A549 (cell line): ENCODE results near the gene SLC6A17. TPM values are rescaled to one million over a fixed set of nuclear protein-coding genes. Genes with fewer than 3 reads are reported as not detected.

ENCODE experiments used
- ATAC-seq, 2 experiments: fragments of 200-7000 bp in 1 of 2; fragments of >200 bp in 1 of 2; cut with Nextera tagmentation in 1 of 2; cut with Tn5 transposase in 1 of 2; 3 replicates each; pipeline versions ENCODE4 v1.8.0 to v1.9.1; 2018 to 2020; ENCODE audit warnings: mild to moderate bottlenecking in 1 of 2, moderate library complexity in 1 of 2
- CTCF ChIA-PET: fragments of 300-600 bp; sonication (Branson Sonifier 250); formaldehyde crosslinking; extraction: SDS; loops from one replicate; lab custom pipeline; 2021; ENCODE audit warnings: antibody characterized with exemption, inconsistent platforms; lab: Yijun Ruan, JAX
- POLR2A ChIA-PET: fragments of 350-600 bp; formaldehyde crosslinking; extraction: SDS; loops from one replicate; lab custom pipeline; 2021; ENCODE audit warnings: antibody characterized with exemption, inconsistent platforms; lab: Yijun Ruan, JAX
- DNase-seq, 2 experiments: peaks; one replicate each; pipeline versions ENCODE4 v3.0.0 to v3.0.0-alpha.2; 2011 to 2016; ENCODE audit warnings: low read depth in 1 of 2, low spot score in 1 of 2
- FAIRE-seq: peaks from 2 replicates; lab custom pipeline; 2011; peaks lifted over from hg19 to GRCh38; lab: Jason Lieb, UNC
- H3K27ac ChIP-seq, 2 experiments: fragments of >200 bp; sonication (Bioruptor Twin); formaldehyde crosslinking; 3 replicates each; pipeline ENCODE4 v1.5.1; 2016 to 2017
- H3K4me1 ChIP-seq: fragments of >200 bp; sonication (Bioruptor Twin); formaldehyde crosslinking; 3 replicates; pipeline ENCODE4 v1.6.1; 2016
- H3K4me2 ChIP-seq: fragments of >200 bp; sonication (Bioruptor Twin); formaldehyde crosslinking; 3 replicates; pipeline ENCODE4 v1.6.1; 2016
- H3K4me3 ChIP-seq: fragments of >200 bp; sonication (Bioruptor Twin); formaldehyde crosslinking; 3 replicates; pipeline ENCODE4 v1.5.1; 2016
- H3K9me3 ChIP-seq: fragments of >200 bp; sonication (Bioruptor Twin); formaldehyde crosslinking; 3 replicates; pipeline ENCODE4 v1.6.1; 2016
- BCL3 ChIP-seq: fragments of >200 bp; sonication (Bioruptor Twin); formaldehyde crosslinking; IDR thresholded peaks from 3 replicates; pipeline ENCODE4 v1.6.1; 2016
- BHLHE40 ChIP-seq: IDR thresholded peaks from 2 replicates; pipeline ENCODE4 v1.6.1; 2012; ENCODE audit warnings: low read depth, low read length, inconsistent platforms
- CHD4 ChIP-seq: fragments of 200-600 bp; sonication (generic); IDR thresholded peaks from 2 replicates; pipeline ENCODE4 v1.6.1; 2016; ENCODE audit warnings: antibody characterized with exemption, mild to moderate bottlenecking, borderline replicate concordance
- E2F6 ChIP-seq: IDR thresholded peaks from 2 replicates; pipeline ENCODE4 v1.6.1; 2012; ENCODE audit warnings: low read depth, borderline replicate concordance
- EP300 ChIP-seq, 2 experiments: fragments of >200 bp; sonication (Bioruptor Twin); formaldehyde crosslinking; IDR thresholded peaks; 2 replicates in 1 of 2; 3 replicates in 1 of 2; pipeline ENCODE4 v1.6.1; 2016 to 2017
- ESRRA ChIP-seq: fragments of 150-350 bp; IDR thresholded peaks from 2 replicates; pipeline ENCODE4 v1.6.1; 2014; ENCODE audit warnings: mild to moderate bottlenecking, low read length, borderline replicate concordance
- FOSB ChIP-seq: fragments of 250-450 bp; sonication (Bioruptor Pico); IDR thresholded peaks from 2 replicates; pipeline ENCODE4 v1.5.0; 2020; ENCODE audit warnings: mild to moderate bottlenecking, moderate library complexity
- FOSL2 ChIP-seq, 2 experiments: fragments of 450-650 bp in 1 of 2; fragments of >200 bp in 1 of 2; sonication (Bioruptor Twin) in 1 of 2; formaldehyde crosslinking; IDR thresholded peaks; 2 replicates each; pipeline versions ENCODE4 v1.5.0 to v1.6.1; 2016 to 2020; ENCODE audit warnings: mild to moderate bottlenecking in 1 of 2, moderate library complexity in 1 of 2
- FOXS1 ChIP-seq: fragments of 250-450 bp; sonication (Bioruptor Pico); IDR thresholded peaks from 2 replicates; pipeline ENCODE4 v1.5.0; 2020; ENCODE audit warnings: mild to moderate bottlenecking, moderate library complexity
- HDAC2 ChIP-seq: fragments of 200-600 bp; sonication (generic); IDR thresholded peaks from 2 replicates; pipeline ENCODE4 v1.6.1; 2016
- HMGXB4 ChIP-seq: fragments of 250-450 bp; sonication (Bioruptor Pico); IDR thresholded peaks from 2 replicates; pipeline ENCODE4 v1.5.0; 2021; ENCODE audit warnings: mild to moderate bottlenecking, moderate library complexity, borderline replicate concordance
- HOXB5 ChIP-seq: fragments of 250-450 bp; sonication (Bioruptor Pico); IDR thresholded peaks from 2 replicates; pipeline ENCODE4 v1.5.0; 2020; ENCODE audit warnings: mild to moderate bottlenecking, moderate library complexity
- JUNB ChIP-seq: fragments of >200 bp; sonication (Bioruptor Twin); formaldehyde crosslinking; IDR thresholded peaks from 2 replicates; pipeline ENCODE4 v1.6.1; 2016
- KDM1A ChIP-seq: fragments of 200-600 bp; sonication (generic); IDR thresholded peaks from 2 replicates; pipeline ENCODE4 v1.6.1; 2016; ENCODE audit warnings: low read depth, mild to moderate bottlenecking
- KDM5A ChIP-seq: fragments of 200-600 bp; sonication (generic); IDR thresholded peaks from 2 replicates; pipeline ENCODE4 v1.6.1; 2016; ENCODE audit warnings: antibody characterized with exemption, mild to moderate bottlenecking
- MAZ ChIP-seq: fragments of 150-350 bp; IDR thresholded peaks from 2 replicates; pipeline ENCODE4 v1.6.1; 2014; ENCODE audit warnings: antibody characterized with exemption, low read depth, low read length, borderline replicate concordance
- NPAS2 ChIP-seq: fragments of 250-450 bp; sonication (Bioruptor Pico); IDR thresholded peaks from 2 replicates; pipeline ENCODE4 v1.8.0; 2022; ENCODE audit warnings: mild to moderate bottlenecking, moderate library complexity, borderline replicate concordance
- RARB ChIP-seq: fragments of 250-450 bp; sonication (Bioruptor Pico); IDR thresholded peaks from 2 replicates; pipeline ENCODE4 v1.8.0; 2021; ENCODE audit warnings: mild to moderate bottlenecking, moderate library complexity
- RCOR1 ChIP-seq: fragments of 150-350 bp; IDR thresholded peaks from 2 replicates; pipeline ENCODE4 v1.6.1; 2014; ENCODE audit warnings: antibody characterized with exemption, low read length, low read depth
- RFX5 ChIP-seq: fragments of 450-650 bp; IDR thresholded peaks from 2 replicates; pipeline ENCODE4 v1.7.1; 2014; ENCODE audit warnings: antibody characterized with exemption, mild to moderate bottlenecking, moderate library complexity
- RNF2 ChIP-seq: fragments of 200-600 bp; sonication (generic); IDR thresholded peaks from 2 replicates; pipeline ENCODE4 v1.6.1; 2016; ENCODE audit warnings: low read depth, mild to moderate bottlenecking, antibody characterized with exemption, moderate library complexity, borderline replicate concordance
- USF2 ChIP-seq: fragments of 450-650 bp; IDR thresholded peaks from 2 replicates; pipeline ENCODE4 v1.6.1; 2014; ENCODE audit warnings: antibody characterized with exemption
- ZC3H11A ChIP-seq: fragments of 450-650 bp; IDR thresholded peaks from 2 replicates; pipeline ENCODE4 v1.6.1; 2014; ENCODE audit warnings: antibody characterized with exemption, mild to moderate bottlenecking
- ZNF302 ChIP-seq: fragments of 250-450 bp; sonication (Bioruptor Pico); IDR thresholded peaks from 2 replicates; pipeline ENCODE4 v1.9.0; 2021; ENCODE audit warnings: inconsistent platforms, mild to moderate bottlenecking, moderate library complexity
- WGBS: methylation state at CpG from one replicate; pipeline ENCODE4 v1.1.6; 2017; ENCODE audit errors: missing lambda C conversion rate; 5-methylcytosine and 5-hydroxymethylcytosine counted together
- polyA plus RNA-seq, 4 experiments: library from polyadenylated mRNA; depleted of rRNA in 3 of 4; stranded (reverse); fragments of >200 nt; fragmentation: RNase III in 1 of 4; extraction: RNeasy Plus Mini Kit Qiagen cat#74134 plus additional on column Dnase treatment in 1 of 4; gene quantifications; 2 replicates in 3 of 4; 3 replicates in 1 of 4; pipeline ENCODE4 v1.2.3, GENCODE V29; 2011 to 2017

SLC6A17 gene
- polyA plus RNA-seq, 2 of the 4 experiments (the other 2 are of a cell fraction): 0.56 to 2.2 TPM

- DNase-seq: no peak
- Histone ChIP-seq H3K4me2 (no peak overlapping the region), H3K9me3 (no peaks in the 10 kb centered on the region), H3K4me1 (no peaks in the 10 kb centered on the region), H3K27ac (no peak overlapping the region), H3K4me3 (no peak overlapping the region)
- ATAC-seq: no peak
- POLR2A ChIA-PET: no interaction called here
- 45% methylated on average over 2 of the region's 2 CpGs for WGBS
- TF ChIP-seq CHD4: no peak
- TF ChIP-seq RARB (CRISPR knock-in tag): no peak
- TF ChIP-seq FOSL2 (IDR thresholded peaks at IDR 0.05): no peak
- no peak for TF ChIP-seq FOSL2 (CRISPR knock-in tag; IDR thresholded peaks at IDR 0.05)
- no peak for TF ChIP-seq HOXB5
- TF ChIP-seq KDM1A: no peak
- no peak for TF ChIP-seq ZNF302
- no peak for TF ChIP-seq FOSB
- no peak for TF ChIP-seq USF2
- no peak for TF ChIP-seq MAZ
- no peak for TF ChIP-seq ZC3H11A
- no peak for TF ChIP-seq RFX5
- CTCF ChIA-PET: no interaction called here
- no peak for FAIRE-seq
Observed at GRCh38 chr1:110159168-110159567, 8.9 kb downstream of the SLC6A17 start.

- Histone ChIP-seq H3K4me1 (no peaks in the 10 kb centered on the region), H3K27ac (no peak overlapping the region), H3K9me3 (no peaks in the 10 kb centered on the region), H3K4me2 (no peak overlapping the region), H3K4me3 (no peak overlapping the region)
- WGBS: 44% methylated on average over 9 of the region's 10 CpGs
- DNase-seq: no peak
- CTCF ChIA-PET: no interaction called here
- POLR2A ChIA-PET: no interaction called here
- TF ChIP-seq RNF2 (no peak), MAZ (no peak), CHD4 (no peak), RARB (CRISPR knock-in tag) (no peak), NPAS2 (no peak), E2F6 (no peak), RFX5 (no peak), BCL3 (no peak), BHLHE40 (no peak), HOXB5 (no peak)
- ATAC-seq: no peak
- FAIRE-seq: no peak
Observed at GRCh38 chr1:110160538-110161100, 10.3 kb downstream of the SLC6A17 start.

GRCh38 chr1:110161165-110161564 is 10.9 kb downstream of the SLC6A17 start:
- no peak overlapping the region for H3K27ac ChIP-seq
- POLR2A ChIA-PET: no interaction called here

More at GRCh38 chr1:110161165-110161564, 10.9 kb downstream of the SLC6A17 start:
- H3K4me2 ChIP-seq: no peak overlapping the region
- H3K9me3 ChIP-seq: no peaks in the 10 kb centered on the region
- H3K4me1 ChIP-seq: no peaks in the 10 kb centered on the region
- ATAC-seq (no peak), DNase-seq (no peak), FAIRE-seq (no peak)
- H3K4me3 ChIP-seq: no peak overlapping the region
- TF ChIP-seq RCOR1: no peak
- no peak for TF ChIP-seq ESRRA
- TF ChIP-seq E2F6: no peak
- TF ChIP-seq MAZ: no peak
- TF ChIP-seq FOXS1: no peak
- TF ChIP-seq RFX5: no peak
- TF ChIP-seq HMGXB4 (CRISPR knock-in tag): no peak
- no peak for TF ChIP-seq FOSL2 (IDR thresholded peaks at IDR 0.05)
- no peak for TF ChIP-seq FOSL2 (CRISPR knock-in tag; IDR thresholded peaks at IDR 0.05)
- TF ChIP-seq NPAS2: no peak
- no peak for TF ChIP-seq USF2
- no peak for TF ChIP-seq EP300 (IDR thresholded peaks at IDR 0.05)
- TF ChIP-seq JUNB: no peak
- no peak for TF ChIP-seq FOSB
- TF ChIP-seq HDAC2: no peak
- TF ChIP-seq KDM5A: no peak
- TF ChIP-seq, all 56 proteins: peak for 0
- CTCF ChIA-PET: interaction anchor here (1.2 kb wide), 1 partner anchor 299 kb away, joined by 5 read pairs; no protein-coding TSS in a partner anchor
- 76% methylated on average over 3 of the region's 3 CpGs for WGBS
